SK-MEL-5 (cell line): ENCODE data around the gene STYK1. TPM values are rescaled to one million over a fixed set of nuclear protein-coding genes. Genes with fewer than 3 reads are reported as not detected.
A peak's percentile ranks its signal among the peaks of the same experiment; 100 is the strongest.
"Not testable (repeated sequence)": the region's sequence is repeated elsewhere in the genome, so short reads cannot be mapped to it uniquely, and the experiment has no call there.

Experiments used
- DNase-seq: peaks from one replicate; pipeline ENCODE4 v3.0.0-alpha.2; 2016; ENCODE audit warnings: low read depth, low spot score
- in situ Hi-C: cut with HindIII; loops from 2 replicates; pipeline ENCODE4 v1.10.0; 2016; ENCODE audit warnings: low sequenced_read_pairs, high pct_unique_total_duplicates, low pct_unique_long_range_greater_than_20kb
- total RNA-seq: library from RNA; depleted of rRNA; stranded (reverse); fragments of >200 nt; shearing (Covaris generic); gene quantifications from 2 replicates; pipeline ENCODE4 v1.2.3, GENCODE V29; 2014

Gene STYK1
- total RNA-seq, 1 experiment from 2014 or later = not detected

DNA sequence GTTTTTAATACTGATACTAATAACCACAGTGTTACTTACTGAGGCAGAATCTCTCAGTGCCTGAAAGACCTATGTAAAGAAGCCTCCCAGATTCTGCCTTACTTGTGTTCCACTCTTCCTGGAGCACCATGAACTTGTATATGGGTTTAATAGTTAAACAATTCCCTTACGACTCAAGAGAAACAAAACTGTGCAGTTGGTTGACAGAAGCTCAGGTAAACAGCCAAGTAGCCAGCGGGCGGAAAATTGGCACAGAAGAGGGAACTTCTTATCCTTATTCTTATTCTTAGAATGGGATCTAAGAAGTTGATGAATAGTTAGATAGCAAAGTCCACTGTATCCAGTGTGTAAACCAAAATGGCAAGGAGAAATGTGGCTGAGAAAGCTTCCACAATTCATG, 37.7 kb downstream of the STYK1 start:
- in situ Hi-C loops = no loop called here
- DNase-seq = no peak

DNA sequence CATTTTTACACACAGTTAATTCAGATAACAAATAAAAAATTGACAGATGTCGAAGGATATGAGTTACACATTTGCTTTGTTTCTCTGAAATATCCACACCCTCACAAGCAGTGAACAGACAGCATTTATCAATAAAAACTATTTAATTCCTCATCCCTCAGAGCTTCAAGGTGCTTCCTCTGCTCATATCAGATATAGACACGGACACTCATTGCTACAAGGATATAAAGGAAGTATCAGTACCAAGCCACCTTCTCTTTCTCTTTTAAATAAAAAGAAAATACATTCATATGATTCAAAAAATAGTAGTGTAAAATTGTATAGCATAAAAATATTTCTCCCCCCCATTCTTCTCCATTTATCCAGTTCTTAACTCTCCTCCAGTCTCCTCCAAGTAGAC, 38.5 kb downstream of the STYK1 start:
- in situ Hi-C loops = no loop called here

DNA sequence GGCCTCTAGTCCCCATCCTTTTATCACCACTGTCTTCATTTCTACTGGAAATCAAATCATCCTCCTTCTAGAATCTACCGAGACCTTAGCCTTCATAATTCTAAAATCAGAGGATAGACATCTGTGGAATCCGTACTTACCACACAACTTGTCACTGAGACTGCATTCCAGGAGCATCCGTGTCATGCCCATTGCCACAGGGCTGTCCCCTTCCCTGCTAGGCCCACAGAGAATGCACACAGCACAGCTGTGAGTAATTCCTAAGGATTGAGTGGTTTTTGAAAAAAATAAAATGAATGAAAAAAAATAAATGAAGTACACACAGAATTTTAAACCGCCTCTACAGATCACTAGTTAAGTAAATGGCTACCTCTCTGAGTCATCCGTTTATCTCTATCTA, 39.4 kb downstream of the STYK1 start:
- DNase-seq = no peak
- in situ Hi-C loops = no loop called here

More for the DNA sequence above, 38.5 kb downstream of the STYK1 start:
- no peak for DNase-seq

DNA sequence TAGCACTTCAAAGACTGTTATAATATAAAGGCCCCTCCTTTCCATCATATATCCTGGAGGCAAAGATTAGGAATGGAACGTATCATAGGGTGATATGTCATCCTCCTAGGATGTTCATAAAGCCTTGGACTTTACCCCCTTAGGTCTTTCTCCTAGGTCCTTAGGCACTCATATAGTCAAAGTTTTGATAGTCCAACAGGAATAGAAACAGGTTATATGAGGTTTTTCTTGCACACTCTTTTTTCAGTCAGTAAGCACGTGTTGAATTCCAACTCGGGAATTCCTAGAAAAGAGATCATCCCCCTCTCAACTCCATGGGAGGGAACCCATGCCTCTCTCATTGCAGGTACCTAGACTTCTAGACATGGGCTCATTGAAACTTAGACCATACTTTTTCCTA, 40.3 kb downstream of the STYK1 start:
- in situ Hi-C loops = no loop called here
- DNase-seq = no peak

DNA sequence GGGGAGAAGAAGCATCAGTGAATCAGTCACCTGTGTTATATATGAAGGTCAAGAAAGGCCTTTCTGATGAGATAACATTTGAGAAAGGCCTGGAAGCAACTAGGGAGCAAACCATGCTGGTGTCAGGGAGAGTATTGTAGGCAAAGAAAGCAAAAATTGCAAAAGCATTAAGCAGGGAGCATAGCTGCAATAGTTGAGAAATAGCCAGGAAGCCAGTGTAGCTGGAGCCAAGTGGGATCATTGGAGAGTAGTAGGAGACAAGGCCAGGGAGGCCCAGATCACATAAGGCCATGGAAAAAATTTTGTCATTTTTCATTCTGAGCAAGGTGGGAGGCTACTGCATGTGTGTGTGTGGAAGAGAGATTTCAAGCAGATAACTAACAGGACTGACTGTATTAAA, 41.6 kb downstream of the STYK1 start:
- in situ Hi-C loops = no loop called here
- no peak for DNase-seq

DNA sequence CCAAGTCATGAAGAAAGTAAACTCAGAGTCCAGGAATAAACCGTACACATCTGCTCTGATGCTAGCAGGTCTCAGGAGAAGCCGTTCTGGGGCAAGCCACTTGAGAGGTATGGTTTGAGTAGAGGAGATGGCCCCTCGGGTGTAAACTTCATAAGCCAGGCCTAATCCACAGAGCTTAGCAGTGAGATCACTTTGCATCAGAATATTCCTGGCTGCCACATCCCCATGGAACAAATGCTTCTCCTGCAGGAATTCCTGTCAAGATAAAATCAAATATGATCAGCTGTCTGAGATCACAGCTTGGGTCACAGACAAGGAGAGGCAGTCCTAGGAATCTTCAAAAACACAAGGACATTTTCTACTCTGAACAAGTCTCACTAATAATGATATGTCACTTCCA, 49.2 kb downstream of the STYK1 start:
- DNase-seq = no peak
- in situ Hi-C loops = no loop called here

DNA sequence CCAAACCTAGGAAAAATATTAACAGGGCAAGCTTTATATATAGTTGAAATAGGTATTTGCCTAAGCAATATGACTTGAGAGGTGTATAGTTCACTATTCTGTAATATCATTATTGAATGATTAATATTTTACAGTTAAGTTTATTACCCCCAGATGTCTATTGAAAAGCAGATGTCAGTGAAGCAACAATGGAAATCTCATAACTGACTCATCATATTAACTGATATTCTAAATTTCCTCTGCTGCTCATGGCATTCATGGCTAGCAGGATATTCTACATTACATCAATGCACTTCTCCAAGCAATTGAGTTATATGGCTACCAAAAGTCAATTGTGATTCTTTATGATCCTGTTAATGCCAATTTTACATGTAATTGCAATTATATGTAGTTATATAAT, 50.7 kb downstream of the STYK1 start:
- no peak for DNase-seq
- in situ Hi-C loops = no loop called here

DNA sequence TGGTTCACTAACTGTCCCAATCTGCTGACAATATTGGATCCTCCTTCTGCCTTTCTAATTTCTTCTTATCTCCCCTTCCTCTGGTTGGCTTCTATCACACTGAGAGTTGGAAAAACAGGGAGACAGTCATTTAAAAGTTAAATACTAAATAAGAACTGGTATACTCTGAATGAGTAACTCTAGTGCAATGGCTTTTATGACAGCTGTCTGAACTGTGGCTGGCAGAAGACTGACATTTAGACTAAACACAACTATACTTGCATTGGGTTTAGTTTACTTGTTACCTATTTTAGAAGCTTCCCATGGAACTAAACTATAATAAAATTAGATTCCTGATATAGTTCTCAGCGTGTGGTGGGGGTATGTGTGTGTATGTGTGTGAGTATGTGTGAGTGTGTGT, 52.6 kb downstream of the STYK1 start:
- DNase-seq = no peak
- in situ Hi-C loops = no loop called here

DNA sequence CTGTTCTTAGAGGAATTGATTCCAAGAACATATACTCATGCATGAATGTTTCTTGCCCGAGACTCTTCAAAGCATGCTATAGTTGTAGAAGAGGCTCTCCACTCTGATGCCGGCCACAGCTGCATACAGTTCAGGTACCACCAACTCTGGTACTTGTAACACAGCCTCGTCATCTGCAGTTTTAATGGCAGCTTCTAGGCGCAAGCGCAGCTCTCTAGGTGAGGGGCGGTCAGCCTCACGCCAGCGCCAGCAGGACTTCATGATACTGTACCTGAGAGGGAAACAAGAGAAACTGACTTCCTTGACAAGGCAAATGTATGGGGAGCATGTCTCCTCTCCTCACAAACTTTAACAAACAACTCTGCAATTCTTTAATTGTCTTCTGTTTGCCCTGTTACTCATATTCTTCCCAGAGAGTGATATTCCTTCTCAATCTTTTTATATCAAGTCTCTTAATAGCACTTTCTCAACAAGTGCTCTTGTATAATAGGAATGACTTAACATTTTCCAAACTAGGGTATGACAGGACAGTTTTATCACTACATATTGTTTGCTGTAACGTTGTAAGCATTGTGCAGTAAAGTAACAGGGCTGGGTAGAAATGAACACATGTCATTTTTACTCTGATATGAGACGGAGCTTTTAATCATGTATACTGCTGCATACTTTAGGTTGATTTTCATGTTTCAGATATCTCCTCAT, 53.6 kb downstream of the STYK1 start:
- no peak for DNase-seq
- in situ Hi-C loops = no loop called here

DNA sequence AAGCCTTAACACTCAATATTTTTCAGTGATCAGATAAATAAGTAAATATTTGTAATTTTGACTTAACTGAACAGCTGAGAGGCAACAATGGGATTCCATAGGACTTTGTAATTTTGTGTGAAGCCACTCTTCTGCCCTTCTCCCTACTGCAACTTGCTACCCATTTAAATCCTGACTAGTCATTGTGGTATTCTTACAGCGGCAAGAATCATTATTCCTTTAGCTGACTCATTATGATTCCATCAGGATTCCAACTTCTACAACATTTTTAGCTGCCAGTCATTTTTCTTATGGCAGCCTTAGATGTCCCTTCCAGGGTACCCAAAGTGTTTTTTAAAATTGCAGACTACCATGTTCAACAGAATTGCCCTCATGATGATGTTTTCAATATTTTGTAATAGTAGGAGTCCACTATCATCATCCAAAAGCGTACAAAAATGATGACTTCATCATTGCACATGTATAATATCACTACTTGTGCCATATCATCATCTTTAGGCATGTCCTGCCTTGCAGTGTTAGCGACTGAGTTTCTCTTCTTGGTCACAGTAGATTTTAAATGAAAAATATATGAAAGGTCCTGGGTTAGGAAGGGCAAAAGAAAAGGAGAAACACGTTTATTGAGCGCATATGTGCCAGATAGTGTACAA, 55.4 kb downstream of the STYK1 start:
- DNase-seq = no peak
- in situ Hi-C loops = no loop called here

DNA sequence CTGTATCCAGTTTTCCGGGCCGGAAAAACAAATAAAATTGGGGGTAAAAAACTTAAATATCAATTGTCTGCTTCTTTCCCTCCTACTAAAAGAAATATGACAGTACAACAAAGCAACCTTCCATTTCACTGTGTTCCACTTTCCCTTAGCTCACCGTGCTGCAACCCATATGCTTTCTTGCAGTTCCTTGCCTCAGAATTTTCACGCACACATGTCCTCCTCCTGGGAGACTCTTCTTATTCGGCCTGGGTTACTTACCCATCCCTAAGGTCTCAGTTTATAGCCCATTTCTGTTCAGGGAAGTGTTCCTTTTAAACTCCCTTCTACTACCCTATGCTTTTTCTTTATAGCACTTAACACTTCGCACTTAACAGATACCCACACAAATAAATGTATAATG, 56.0 kb downstream of the STYK1 start:
- in situ Hi-C loops = no loop called here
- DNase-seq = no peak

DNA sequence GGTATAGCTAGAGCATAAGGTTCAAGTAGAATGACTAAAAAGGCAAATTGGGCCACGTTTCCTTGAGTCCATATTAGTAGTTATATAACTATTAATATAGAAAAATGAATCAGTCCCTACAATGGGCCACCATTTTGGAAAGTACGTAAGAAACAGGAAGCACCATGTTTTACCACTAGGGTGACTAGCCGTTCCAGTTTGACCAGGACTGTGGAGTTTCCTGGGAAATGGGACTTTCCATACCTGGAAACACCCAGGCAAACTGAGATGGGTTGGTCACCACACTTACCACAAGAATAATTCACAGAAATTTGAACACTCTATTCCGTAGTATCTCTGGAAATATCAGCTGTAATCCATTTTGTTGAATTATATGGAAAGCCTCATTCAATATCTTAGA, 58.3 kb downstream of the STYK1 start:
- in situ Hi-C loops = no loop called here
- DNase-seq = no peak

DNA sequence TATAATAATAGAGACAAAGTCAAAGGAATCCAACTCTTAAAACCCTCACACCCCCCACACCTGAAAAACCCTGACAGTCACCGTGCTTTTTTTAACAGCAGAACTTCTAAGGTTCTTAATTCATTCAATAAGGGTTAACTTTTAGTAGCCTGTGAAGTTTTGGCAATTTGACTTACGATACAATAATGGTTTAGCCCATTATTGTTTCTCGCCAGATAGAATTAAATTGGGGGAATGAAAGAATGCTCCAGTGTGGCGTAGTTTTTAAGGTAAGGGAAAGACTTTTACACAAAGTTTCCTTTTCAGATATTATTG, 59.8 kb downstream of the STYK1 start:
- in situ Hi-C loops = no loop called here
- DNase-seq = no peak

DNA sequence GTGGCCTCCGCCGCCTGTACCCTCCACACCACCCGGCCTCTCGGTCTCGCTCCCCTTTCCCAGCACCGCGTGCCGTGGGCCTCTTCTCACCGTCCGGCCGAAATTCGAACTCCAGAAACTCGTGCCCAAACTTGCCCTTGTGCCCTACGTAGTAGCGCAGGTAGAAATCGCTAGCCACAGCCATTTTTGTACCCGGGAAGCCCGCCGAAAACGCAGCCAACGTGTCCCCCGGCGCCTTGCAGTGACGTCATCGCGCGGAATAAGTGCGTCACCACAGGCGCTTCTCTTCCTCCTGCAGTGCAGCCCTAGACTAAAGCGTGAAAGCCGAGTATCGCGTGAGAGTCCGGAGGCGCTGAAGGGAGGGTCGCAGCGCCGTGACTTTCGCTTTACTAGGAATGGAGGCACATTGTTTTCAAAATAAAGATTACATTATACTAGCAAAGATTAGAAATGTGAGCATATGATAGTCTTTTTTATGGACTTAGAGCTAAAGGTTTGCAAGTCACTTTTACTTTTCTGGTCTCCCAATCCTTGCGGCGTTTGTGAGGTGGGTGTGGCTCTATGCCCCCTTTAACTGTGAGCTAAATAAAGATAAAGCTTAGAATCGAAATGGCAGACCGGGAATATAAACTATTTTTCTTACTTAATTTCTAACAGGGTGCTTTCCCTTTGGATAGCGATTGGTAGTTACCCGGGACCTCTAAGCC, 60.4 kb downstream of the STYK1 start, which contains the start of gene MAGOHB:
Gene MAGOHB, minus strand, starts transcription at position 261 of the 707 bp plus-strand sequence. Its CDS starts 77 bp downstream, at position 184.
- DNase-seq = peak; percentile 97
- in situ Hi-C loops = no loop called here

DNA sequence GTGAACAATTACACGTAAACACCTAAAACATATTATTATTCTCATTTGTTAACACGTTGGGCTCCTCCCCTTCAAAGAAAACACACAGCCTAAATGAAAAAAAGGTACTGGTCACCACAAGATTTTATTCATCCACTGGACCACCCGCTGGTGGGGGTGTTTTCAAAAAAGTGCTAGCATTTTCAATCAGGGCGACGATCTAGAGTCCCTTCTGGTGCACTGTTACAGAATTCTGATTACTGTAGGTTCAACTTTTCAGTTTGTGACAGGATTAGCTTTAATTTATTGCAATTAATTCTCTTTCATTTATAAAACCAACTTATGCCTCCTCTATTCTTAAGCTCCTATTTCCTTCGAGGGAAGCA, 60.9 kb downstream of the STYK1 start:
- no peak for DNase-seq
- in situ Hi-C loops = no loop called here

DNA sequence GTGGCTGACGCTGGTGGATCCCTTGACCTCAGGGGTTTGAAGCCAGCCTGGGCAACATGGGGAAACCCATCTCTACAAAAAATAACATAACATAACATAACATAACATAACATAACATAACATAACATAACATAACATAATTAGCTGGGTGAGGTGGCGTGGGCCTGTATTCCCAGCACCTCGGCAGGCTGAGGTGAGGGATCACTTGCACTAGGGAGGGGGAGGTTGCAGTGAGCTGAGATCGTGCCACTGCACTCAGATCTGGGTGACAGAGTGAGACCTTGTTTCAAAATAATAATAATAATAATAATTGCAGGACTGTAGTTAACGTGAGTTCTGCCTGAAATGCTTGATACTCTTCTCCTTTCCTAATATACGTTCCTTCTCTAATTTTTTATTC, 61.7 kb downstream of the STYK1 start:
- no peak for DNase-seq
- in situ Hi-C loops = no loop called here

DNA sequence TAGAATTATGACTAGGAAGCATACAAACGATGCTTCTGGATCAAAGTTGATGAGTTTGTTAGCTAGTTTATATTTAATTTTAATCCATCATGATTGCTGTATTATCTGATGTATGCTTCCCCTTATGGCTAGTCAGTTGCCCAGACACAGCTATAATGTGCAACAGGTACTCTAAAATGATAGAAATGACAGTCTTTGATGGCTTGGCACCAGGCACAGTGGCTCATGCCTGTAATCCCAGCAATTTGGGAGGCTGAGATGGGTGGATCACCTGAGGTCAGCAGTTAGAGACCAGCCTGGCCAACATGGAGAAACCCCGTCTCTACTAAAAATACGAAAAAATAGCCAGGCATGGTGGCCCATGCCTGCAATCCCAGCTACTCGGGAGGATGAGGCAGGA, 62.6 kb downstream of the STYK1 start:
- in situ Hi-C loops, DNase-seq: not testable (repeated sequence)

DNA sequence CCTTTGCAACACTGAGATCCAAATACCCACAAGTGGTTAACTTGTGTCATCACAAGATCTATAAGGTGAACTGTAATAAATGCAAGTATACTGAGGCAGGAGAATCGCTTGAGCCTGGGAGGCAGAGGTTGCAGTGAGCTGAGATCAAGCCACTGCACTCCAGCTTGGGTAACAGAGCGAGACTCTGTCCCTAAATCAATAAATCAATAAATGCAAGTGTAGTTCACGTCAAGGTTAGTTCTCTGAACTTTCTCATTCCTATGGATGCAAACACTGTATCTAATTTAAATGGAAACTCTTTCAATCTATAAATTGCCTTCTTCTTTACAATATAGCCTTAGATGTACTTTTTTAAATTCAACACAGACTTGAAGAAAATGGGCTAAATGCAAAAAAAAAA, 63.7 kb downstream of the STYK1 start:
- in situ Hi-C loops = no loop called here
- DNase-seq = no peak

DNA sequence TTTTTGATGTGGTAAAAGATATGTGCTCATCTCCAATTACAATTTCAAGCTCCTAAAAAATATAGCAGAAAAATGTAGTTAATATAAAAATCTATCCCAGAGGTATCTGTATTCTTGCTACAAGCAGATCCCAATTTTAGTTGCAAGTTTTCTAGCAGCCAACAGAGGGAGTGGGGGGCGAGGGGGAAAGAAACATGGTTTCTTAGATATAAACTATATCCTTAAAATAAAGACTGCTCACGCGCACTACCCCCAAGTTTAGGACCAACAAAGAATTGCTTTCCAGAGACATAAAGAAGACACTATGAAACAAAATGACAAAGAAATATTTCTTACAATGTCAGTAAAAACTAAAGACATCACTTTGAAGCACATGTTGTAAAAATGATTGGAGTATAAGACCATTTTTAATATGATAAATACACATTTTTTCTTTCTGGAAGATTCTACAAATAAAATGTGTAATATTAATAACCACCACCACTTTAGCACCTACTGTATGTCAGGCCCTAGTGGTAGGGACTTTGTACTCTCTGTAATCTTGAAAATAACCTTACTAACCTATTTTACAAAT, 65.9 kb downstream of the STYK1 start:
- in situ Hi-C loops = no loop called here
- peak; percentile 33 for DNase-seq
